ENCODE results near the gene PDE6D.
"Not testable (repeated sequence)": the region's sequence is repeated elsewhere in the genome, so short reads cannot be mapped to it uniquely, and the experiment has no call there.

The PDE6D gene

GRCh38 chr2:231718799-231719198 is 62.3 kb downstream of the PDE6D start:
- DNase-seq = no peak

GRCh38 chr2:231717281-231718171 is 63.6 kb downstream of the PDE6D start:
- DNase-seq = no peak

- DNase-seq = no peak
These were observed 64.3 kb downstream of the PDE6D start for GRCh38 chr2:231716666-231717280.

- no peak for DNase-seq
These were observed 65.0 kb downstream of the PDE6D start for GRCh38 chr2:231715988-231716616.

- no peak for DNase-seq
These were observed 65.6 kb downstream of the PDE6D start for GRCh38 chr2:231715499-231715837.

GRCh38 chr2:231714639-231715498 is 66.2 kb downstream of the PDE6D start:
- DNase-seq = peak; percentile 80

GRCh38 chr2:231713730-231714638 is 67.1 kb downstream of the PDE6D start:
- DNase-seq = peak; percentile 87

- DNase-seq = not testable (repeated sequence)
These were observed 67.7 kb downstream of the PDE6D start for GRCh38 chr2:231713406-231713729.

- not testable (repeated sequence) for DNase-seq
These were observed 68.5 kb downstream of the PDE6D start for GRCh38 chr2:231712451-231713021.

- no peak for DNase-seq
These were observed 69.2 kb downstream of the PDE6D start for GRCh38 chr2:231711677-231712450.

GRCh38 chr2:231710799-231711676 is 70.0 kb downstream of the PDE6D start:
- no peak for DNase-seq

GRCh38 chr2:231709981-231710798 is 70.9 kb downstream of the PDE6D start:
- peak; percentile 52 for DNase-seq

GRCh38 chr2:231709636-231709980 is 71.5 kb downstream of the PDE6D start:
- DNase-seq = no peak

- no peak for DNase-seq
These were observed 72.1 kb downstream of the PDE6D start for GRCh38 chr2:231708773-231709635.

- peak; percentile 99 for DNase-seq
These were observed 72.9 kb downstream of the PDE6D start, which contains the start of gene PTMA for GRCh38 chr2:231707927-231708772. Gene PTMA, plus strand, starts transcription at chr2:231708525. Its CDS starts 182 bp downstream, at chr2:231708707.

- DNase-seq = no peak
These were observed 73.5 kb downstream of the PDE6D start for GRCh38 chr2:231707625-231707926.

All from NCI-H1694 treated with DMSO at 0.1 percent for 48 hours (cell line).